Ovary (tissue), 3 donors: Measurements from ENCODE around the gene ERFL.

Experiments
- POLR2A ChIP-seq: fragments of 450-650 bp; IDR thresholded peaks from one replicate; pipeline ENCODE4 v1.6.1; 2017; ENCODE audit warnings: antibody characterized with exemption, mild to moderate bottlenecking, moderate library complexity
- TF ChIP-seq, protein P1 (sequence below), 3 donors: fragments of 450-650 bp in 2 of 3; fragments of 200-600 bp in 1 of 3; IDR thresholded peaks; one replicate each; pipeline versions ENCODE4 v1.5.1 to v1.8.0; 2016 to 2022; ENCODE audit warnings: antibody characterized with exemption in 3 of 3, mild to moderate bottlenecking in 1 of 3
- donor health status: DM: no; HTN: no; CAD: no.

DNA sequence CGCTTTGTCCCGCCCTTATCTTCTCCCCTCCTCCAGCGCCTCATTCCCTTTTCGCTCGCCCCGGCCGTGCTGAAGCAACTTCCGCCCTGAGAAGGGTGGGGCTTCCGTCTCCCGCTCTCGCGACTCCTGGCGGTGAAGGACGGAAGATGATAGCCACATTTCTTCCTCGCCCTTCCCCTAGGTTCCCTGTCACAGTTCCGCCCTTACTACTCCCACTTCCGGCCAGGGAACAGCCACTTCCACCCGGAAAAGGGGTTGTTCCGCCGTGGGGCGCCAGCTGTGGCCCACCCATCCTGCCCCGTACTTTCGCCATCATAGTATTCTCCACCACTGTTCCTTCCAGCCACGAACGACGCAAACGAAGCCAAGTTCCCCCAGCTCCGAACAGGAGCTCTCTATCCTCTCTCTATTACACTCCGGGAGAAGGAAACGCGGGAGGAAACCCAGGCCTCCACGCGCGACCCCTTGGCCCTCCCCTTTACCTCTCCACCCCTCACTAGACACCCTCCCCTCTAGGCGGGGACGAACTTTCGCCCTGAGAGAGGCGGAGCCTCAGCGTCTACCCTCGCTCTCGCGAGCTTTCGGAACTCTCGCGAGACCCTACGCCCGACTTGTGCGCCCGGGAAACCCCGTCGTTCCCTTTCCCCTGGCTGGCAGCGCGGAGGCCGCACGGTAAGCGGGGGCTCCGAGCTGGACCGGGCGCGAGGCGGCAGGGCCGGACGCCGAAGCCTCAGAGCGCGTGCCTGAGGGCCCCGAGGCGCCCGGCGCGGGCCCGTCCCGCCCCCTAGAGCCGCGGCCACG is 68.4 kb downstream of the ERFL start, which contains the start of gene RPS19:
- TF ChIP-seq, protein P1, sequence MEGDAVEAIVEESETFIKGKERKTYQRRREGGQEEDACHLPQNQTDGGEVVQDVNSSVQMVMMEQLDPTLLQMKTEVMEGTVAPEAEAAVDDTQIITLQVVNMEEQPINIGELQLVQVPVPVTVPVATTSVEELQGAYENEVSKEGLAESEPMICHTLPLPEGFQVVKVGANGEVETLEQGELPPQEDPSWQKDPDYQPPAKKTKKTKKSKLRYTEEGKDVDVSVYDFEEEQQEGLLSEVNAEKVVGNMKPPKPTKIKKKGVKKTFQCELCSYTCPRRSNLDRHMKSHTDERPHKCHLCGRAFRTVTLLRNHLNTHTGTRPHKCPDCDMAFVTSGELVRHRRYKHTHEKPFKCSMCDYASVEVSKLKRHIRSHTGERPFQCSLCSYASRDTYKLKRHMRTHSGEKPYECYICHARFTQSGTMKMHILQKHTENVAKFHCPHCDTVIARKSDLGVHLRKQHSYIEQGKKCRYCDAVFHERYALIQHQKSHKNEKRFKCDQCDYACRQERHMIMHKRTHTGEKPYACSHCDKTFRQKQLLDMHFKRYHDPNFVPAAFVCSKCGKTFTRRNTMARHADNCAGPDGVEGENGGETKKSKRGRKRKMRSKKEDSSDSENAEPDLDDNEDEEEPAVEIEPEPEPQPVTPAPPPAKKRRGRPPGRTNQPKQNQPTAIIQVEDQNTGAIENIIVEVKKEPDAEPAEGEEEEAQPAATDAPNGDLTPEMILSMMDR (IDR thresholded peaks at IDR 0.05): peak; percentile 87 to 95 (median 95)
- TF ChIP-seq POLR2A: peak; percentile 80
